A673 (cell line): ENCODE data around the gene AFG1L. TPM values are rescaled to one million over a fixed set of nuclear protein-coding genes. Genes with fewer than 3 reads are reported as not detected.

ENCODE experiments used
- BruUV-seq: library from RNA; stranded (reverse); fragments of 400-500 nt; replicated peaks from 2 replicates; lab custom pipeline; 2021; lab: Mats Ljungman, UMichigan
- CTCF ChIA-PET: fragments of 300-600 bp; sonication (Branson Sonifier 250); formaldehyde crosslinking; loops from one replicate; lab custom pipeline; 2022; ENCODE audit warnings: antibody characterized with exemption; lab: Charles Lee
- POLR2A ChIA-PET: fragments of 300-600 bp; sonication (Branson Sonifier 250); formaldehyde crosslinking; loops from one replicate; lab custom pipeline; 2022; ENCODE audit warnings: antibody characterized with exemption; ENCODE audit not compliant: low non-redundant PET; lab: Charles Lee
- DNase-seq: peaks from one replicate; pipeline ENCODE4 v3.0.0-alpha.2; 2015; ENCODE audit warnings: low spot score
- H3K27ac ChIP-seq: fragments of 200-600 bp; sonication (generic); 2 replicates; pipeline ENCODE4 v1.5.1; 2016; ENCODE audit warnings: mixed run types, low read depth, mild to moderate bottlenecking, mixed read lengths, antibody characterized with exemption, low read length; ENCODE audit not compliant: poor library complexity, severe bottlenecking
- H3K27me3 ChIP-seq: fragments of 200-600 bp; sonication (generic); replicated peaks from 2 replicates; pipeline ENCODE4 v1.6.1; 2017; ENCODE audit warnings: mixed run types, low read depth, mild to moderate bottlenecking, mixed read lengths, antibody characterized with exemption, low read length; ENCODE audit not compliant: insufficient read depth, poor library complexity
- H3K36me3 ChIP-seq: fragments of 200-600 bp; sonication (generic); 2 replicates; pipeline ENCODE4 v1.6.1; 2016; ENCODE audit warnings: mixed run types, mild to moderate bottlenecking, mixed read lengths, antibody characterized with exemption, low read length; ENCODE audit not compliant: insufficient read depth, poor library complexity, severe bottlenecking
- H3K4me1 ChIP-seq: fragments of 200-600 bp; sonication (generic); 2 replicates; pipeline ENCODE4 v1.6.1; 2017; ENCODE audit warnings: mixed run types, mild to moderate bottlenecking, mixed read lengths, antibody characterized with exemption, low read length; ENCODE audit not compliant: insufficient read depth, poor library complexity, severe bottlenecking
- H3K4me3 ChIP-seq: fragments of 200-600 bp; sonication (generic); 2 replicates; pipeline ENCODE4 v1.5.1; 2016; ENCODE audit warnings: low read depth, mixed run types, mild to moderate bottlenecking, mixed read lengths, low read length; ENCODE audit not compliant: poor library complexity, severe bottlenecking
- H3K9me3 ChIP-seq: fragments of 200-600 bp; sonication (generic); 2 replicates; pipeline ENCODE4 v1.6.1; 2016; ENCODE audit warnings: mixed run types, low read depth, mild to moderate bottlenecking, mixed read lengths, antibody characterized with exemption, low read length; ENCODE audit not compliant: poor library complexity, severe bottlenecking
- CTCF ChIP-seq: fragments of 300-800, 200-600 bp; sonication (generic); conservative IDR thresholded peaks from 2 replicates; pipeline ENCODE4 v1.5.1; 2017; ENCODE audit warnings: low read depth, mild to moderate bottlenecking, antibody characterized with exemption, low read length, moderate library complexity, mixed read lengths
- EZH2 ChIP-seq: fragments of 200-600 bp; sonication (generic); IDR thresholded peaks from 2 replicates; pipeline ENCODE4 v1.6.1; 2017; ENCODE audit warnings: borderline replicate concordance, low read depth, mild to moderate bottlenecking, mixed read lengths, antibody characterized with exemption, low read length; ENCODE audit not compliant: poor library complexity, severe bottlenecking
- intact Hi-C: fragments of 100-400 bp; cut with micrococcal nuclease; formaldehyde crosslinking; loops from one replicate; pipeline ENCODE4 v1.10.0; 2022; ENCODE audit not compliant: unreplicated experiment
- total RNA-seq: library from RNA; stranded (reverse); gene quantifications from 2 replicates; pipeline ENCODE4 v1.2.3, GENCODE V29; 2021

Gene AFG1L
- total RNA-seq, 1 experiment from 2014 or later = 7.5 TPM

- no peak for DNase-seq
- Histone ChIP-seq H3K27ac (no peak overlapping the region), H3K4me3 (no peak overlapping the region), H3K27me3 (no peaks in the 10 kb centered on the region), H3K9me3 (no peaks in the 10 kb centered on the region), H3K4me1 (no peaks in the 10 kb centered on the region), H3K36me3 (no peaks in the 10 kb centered on the region)
- TF ChIP-seq EZH2 (no peak), CTCF (no peak)
- intact Hi-C loops = loop anchor here (10.0 kb wide), 1 partner anchor 838 kb away; the partner anchor contains the start of gene CD164
- CTCF ChIA-PET = no interaction called here
- POLR2A ChIA-PET = no interaction called here
- no TSS peak for BruUV-seq
Observed at GRCh38 chr6:108546079-108547049, 251.5 kb downstream of the AFG1L start.

GRCh38 chr6:108549241-108549640 lies 254.4 kb downstream of the AFG1L start:
- no peaks in the 10 kb centered on the region for H3K4me1 ChIP-seq
- POLR2A ChIA-PET = no interaction called here
- no peaks in the 10 kb centered on the region for H3K36me3 ChIP-seq
- BruUV-seq = no TSS peak
- CTCF ChIA-PET = no interaction called here
- no peaks in the 10 kb centered on the region for H3K27me3 ChIP-seq
- H3K9me3 ChIP-seq = no peaks in the 10 kb centered on the region
- no peak for DNase-seq
- no peak for TF ChIP-seq EZH2
- TF ChIP-seq CTCF = no peak
- H3K27ac ChIP-seq = no peak overlapping the region
- intact Hi-C loops = loop anchor here (10.0 kb wide), 1 partner anchor 836 kb away; the partner anchor contains the start of gene CD164
- no peak overlapping the region for H3K4me3 ChIP-seq

GRCh38 chr6:108549741-108550140 lies 254.9 kb downstream of the AFG1L start:
- Histone ChIP-seq H3K36me3 (no peaks in the 10 kb centered on the region), H3K27ac (no peak overlapping the region), H3K4me1 (no peaks in the 10 kb centered on the region), H3K9me3 (no peaks in the 10 kb centered on the region), H3K4me3 (no peak overlapping the region), H3K27me3 (no peaks in the 10 kb centered on the region)
- no peak for DNase-seq
- POLR2A ChIA-PET = no interaction called here
- intact Hi-C loops = loop anchor here (10.0 kb wide), 1 partner anchor 835 kb away; the partner anchor contains the start of gene CD164
- BruUV-seq = no TSS peak
- TF ChIP-seq CTCF = no peak
- no peak for TF ChIP-seq EZH2
- CTCF ChIA-PET = no interaction called here
